ENCODE data around the gene SULF2. TPM values are rescaled to one million over a fixed set of nuclear protein-coding genes. Genes with fewer than 3 reads are reported as not detected.

Gene SULF2
- total RNA-seq, 1 donor from 2014 or later: 94.5 TPM

GRCh38 chr20:47818996-47819609 lies 33.8 kb upstream of the SULF2 start:
- DNase-seq (ENCODE audit: low spot score, unreplicated experiment): no peak
- TF ChIP-seq CTCF (IDR thresholded peaks at IDR 0.05; ENCODE audit: unreplicated experiment): no peak
- Mint-ChIP-seq H3K27ac (no peak overlapping the region), H3K9me3 (ENCODE audit: low read depth) (peaks cover 7% of the 10 kb centered on the region), H3K27me3 (peaks cover 27% of the 10 kb centered on the region), H3K4me3 (ENCODE audit: low read depth) (no peak overlapping the region), H3K36me3 (ENCODE audit: insufficient read depth) (peaks cover 1% of the 10 kb centered on the region), H3K4me1 (ENCODE audit: low read depth) (peaks cover 3% of the 10 kb centered on the region)

GRCh38 chr20:47818466-47818865 lies 33.2 kb upstream of the SULF2 start:
- peaks cover 12% of the 10 kb centered on the region for H3K9me3 Mint-ChIP-seq (ENCODE audit: low read depth)
- DNase-seq (ENCODE audit: low spot score, unreplicated experiment): no peak
- peaks cover 3% of the 10 kb centered on the region for H3K4me1 Mint-ChIP-seq (ENCODE audit: low read depth)
- H3K27me3 Mint-ChIP-seq: peaks cover 23% of the 10 kb centered on the region
- H3K36me3 Mint-ChIP-seq (ENCODE audit: insufficient read depth): peaks cover 1% of the 10 kb centered on the region
- no peak for TF ChIP-seq CTCF (IDR thresholded peaks at IDR 0.05; ENCODE audit: unreplicated experiment)
- no peak overlapping the region for H3K27ac Mint-ChIP-seq
- H3K4me3 Mint-ChIP-seq (ENCODE audit: low read depth): no peak overlapping the region

GRCh38 chr20:47818016-47818415 lies 32.7 kb upstream of the SULF2 start:
- H3K27ac Mint-ChIP-seq: no peak overlapping the region
- peaks cover 20% of the 10 kb centered on the region for H3K27me3 Mint-ChIP-seq
- DNase-seq (ENCODE audit: low spot score, unreplicated experiment): no peak
- H3K4me3 Mint-ChIP-seq (ENCODE audit: low read depth): no peak overlapping the region
- peaks cover 1% of the 10 kb centered on the region for H3K36me3 Mint-ChIP-seq (ENCODE audit: insufficient read depth)
- H3K4me1 Mint-ChIP-seq (ENCODE audit: low read depth): peaks cover 3% of the 10 kb centered on the region
- TF ChIP-seq CTCF (IDR thresholded peaks at IDR 0.05; ENCODE audit: unreplicated experiment): no peak
- H3K9me3 Mint-ChIP-seq (ENCODE audit: low read depth): peaks cover 12% of the 10 kb centered on the region

- H3K4me3 Mint-ChIP-seq (ENCODE audit: low read depth): no peak overlapping the region
- H3K27me3 Mint-ChIP-seq: peaks cover 17% of the 10 kb centered on the region
- DNase-seq (ENCODE audit: low spot score, unreplicated experiment): no peak
- peaks cover 12% of the 10 kb centered on the region for H3K9me3 Mint-ChIP-seq (ENCODE audit: low read depth)
- peaks cover 3% of the 10 kb centered on the region for H3K4me1 Mint-ChIP-seq (ENCODE audit: low read depth)
- H3K36me3 Mint-ChIP-seq (ENCODE audit: insufficient read depth): peaks cover 1% of the 10 kb centered on the region
- no peak overlapping the region for H3K27ac Mint-ChIP-seq
- TF ChIP-seq CTCF (IDR thresholded peaks at IDR 0.05; ENCODE audit: unreplicated experiment): no peak
Observed at GRCh38 chr20:47817573-47817972, 32.3 kb upstream of the SULF2 start.

GRCh38 chr20:47816487-47817451 lies 31.5 kb upstream of the SULF2 start:
- peaks cover 3% of the 10 kb centered on the region for H3K4me1 Mint-ChIP-seq (ENCODE audit: low read depth)
- H3K36me3 Mint-ChIP-seq (ENCODE audit: insufficient read depth): peaks cover 1% of the 10 kb centered on the region

More at GRCh38 chr20:47816487-47817451, 31.5 kb upstream of the SULF2 start:
- peaks cover 12% of the 10 kb centered on the region for H3K9me3 Mint-ChIP-seq (ENCODE audit: low read depth)
- peaks cover 22% of the 10 kb centered on the region for H3K27me3 Mint-ChIP-seq
- no peak for DNase-seq (ENCODE audit: low spot score, unreplicated experiment)
- no peak overlapping the region for H3K27ac Mint-ChIP-seq
- no peak overlapping the region for H3K4me3 Mint-ChIP-seq (ENCODE audit: low read depth)
- TF ChIP-seq CTCF (IDR thresholded peaks at IDR 0.05; ENCODE audit: unreplicated experiment): no peak
